GM18873 (cell line): Measurements from ENCODE around the gene STAC2.

Experiments used
- ATAC-seq: cut with Tn5 transposase; IDR thresholded peaks from one replicate; pipeline ENCODE4 v1.9.1; 2021; ENCODE audit warnings: mild to moderate bottlenecking, moderate library complexity, moderate number of reproducible peaks; ENCODE audit not compliant: unreplicated experiment, low FRiP score

The STAC2 gene

DNA sequence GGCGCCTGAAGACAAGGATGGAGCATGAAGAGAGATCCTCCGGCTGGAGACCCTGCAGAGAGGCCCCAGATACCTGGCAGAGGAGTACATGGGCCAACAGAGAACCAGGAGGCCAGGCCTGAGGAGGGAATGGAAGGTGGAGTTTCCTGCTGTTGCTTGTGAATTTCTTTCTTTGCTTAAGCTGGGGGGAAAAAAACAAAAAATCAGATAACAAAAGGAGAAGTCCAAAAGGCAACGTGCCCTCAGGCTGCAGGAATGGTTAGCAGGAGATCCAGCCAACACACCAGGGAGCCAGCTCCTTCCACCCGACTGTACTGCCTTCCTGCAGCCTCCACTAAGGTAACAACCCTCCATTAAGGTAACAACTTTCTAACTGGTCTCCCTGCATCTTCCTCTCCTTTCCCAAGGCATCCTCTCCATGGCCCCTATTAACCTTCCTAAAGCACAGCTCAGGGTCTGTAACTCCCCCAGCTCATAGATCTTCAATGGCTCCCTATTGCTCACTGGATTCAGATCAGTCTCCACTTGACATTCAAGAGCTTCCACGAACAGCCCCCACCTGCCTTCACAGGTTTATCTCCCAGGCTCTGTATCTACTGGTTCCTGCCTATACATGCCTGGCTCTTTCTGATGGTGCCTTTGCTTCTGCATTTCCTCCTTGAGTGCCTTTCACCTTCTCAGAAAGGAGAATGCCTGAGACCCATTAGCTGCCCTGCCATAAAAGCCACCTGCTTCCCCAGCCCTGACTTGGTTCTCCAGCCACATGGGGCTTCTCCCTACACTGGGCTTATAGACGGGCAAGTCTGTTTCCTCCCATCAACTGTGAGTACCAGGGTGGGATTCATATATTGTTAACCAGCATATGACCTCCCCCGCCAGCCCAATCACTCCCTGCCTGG, 59.1 kb downstream of the STAC2 start:
- no peak for ATAC-seq

DNA sequence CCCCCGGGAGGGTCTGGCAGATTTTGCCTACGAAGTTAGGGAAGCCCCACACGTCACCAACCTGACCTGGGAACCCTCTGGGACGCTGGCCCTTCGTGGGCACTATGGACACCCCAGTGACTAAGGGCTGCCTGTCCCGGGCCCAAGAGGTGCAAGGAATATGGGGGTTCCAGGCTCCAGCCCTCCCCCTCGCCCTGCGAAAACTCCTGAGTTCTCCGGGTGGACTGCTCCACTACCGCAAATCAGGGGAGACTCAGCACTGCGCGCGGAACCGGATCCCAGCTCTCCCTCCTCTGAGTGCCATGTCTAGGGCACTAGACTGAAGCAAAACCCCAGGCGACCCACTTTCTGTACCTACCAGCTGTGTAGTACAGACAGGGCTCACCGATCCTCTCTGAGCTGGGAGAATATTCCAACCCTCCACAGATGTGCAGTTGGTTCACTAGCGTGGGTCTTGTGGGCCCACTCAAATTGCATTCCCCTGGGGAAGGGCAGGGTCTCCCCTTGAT, 59.9 kb downstream of the STAC2 start, which contains the start of gene ARL5C:
Gene ARL5C, minus strand, starts transcription at position 321 of the 509 bp plus-strand sequence. CDS start 401 bp downstream, outside the sequence.
- no peak for ATAC-seq

DNA sequence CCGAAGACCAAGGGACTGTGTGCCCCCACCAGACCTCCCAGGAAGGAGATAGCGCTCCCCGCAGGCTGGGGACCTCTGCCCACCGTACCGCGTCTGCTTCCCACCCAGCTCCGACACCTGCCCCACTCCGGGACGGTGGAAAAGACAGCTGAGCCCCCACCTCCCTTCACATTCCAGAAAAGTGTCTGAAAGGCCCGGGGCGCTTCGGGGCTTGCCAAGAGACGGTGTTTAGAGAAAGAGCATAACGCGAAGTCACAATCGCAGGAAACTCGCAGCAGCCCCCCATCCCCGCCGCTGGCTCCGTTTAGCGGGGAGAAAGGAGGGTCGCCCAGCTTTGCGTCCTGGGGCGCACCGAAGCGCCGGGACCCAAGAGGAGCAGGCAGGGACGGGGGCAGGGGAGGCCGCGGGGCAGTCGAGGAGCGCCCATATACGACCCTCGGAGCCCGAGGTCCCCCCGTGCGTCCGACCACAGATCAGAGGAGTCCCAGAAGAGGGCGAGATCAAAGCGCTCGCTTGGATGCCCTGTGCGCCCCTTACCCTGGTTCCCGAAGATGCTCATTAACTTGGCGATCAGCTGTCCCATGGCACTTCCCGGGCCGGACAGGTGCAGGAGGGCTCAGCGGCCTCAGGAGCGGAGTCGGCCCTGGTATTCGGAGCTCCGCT, 60.4 kb downstream of the STAC2 start:
- ATAC-seq = no peak

DNA sequence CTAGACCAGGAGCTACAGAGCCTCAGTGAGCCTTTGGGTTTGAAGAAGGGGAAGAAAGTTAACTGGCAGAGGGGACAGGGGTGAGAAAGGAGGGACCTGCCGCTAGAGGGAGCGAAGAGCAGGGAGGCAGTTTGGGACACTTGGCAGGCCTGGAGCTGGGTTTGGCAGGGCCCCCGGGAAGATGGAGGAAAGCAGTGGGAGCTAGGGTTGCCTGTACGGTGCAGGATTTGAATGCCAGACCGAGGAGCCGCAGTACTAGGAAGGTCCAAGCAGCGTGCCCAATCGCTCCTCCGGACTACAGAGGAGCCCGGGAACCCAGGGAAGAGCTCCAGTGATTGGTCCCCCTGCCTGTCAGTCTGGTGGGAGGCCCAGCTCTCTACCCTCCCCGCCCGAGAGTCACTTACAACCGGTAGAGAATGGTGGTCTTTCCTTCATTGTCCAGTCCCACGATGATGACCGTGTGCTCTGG, 61.0 kb downstream of the STAC2 start:
- no peak for ATAC-seq

DNA sequence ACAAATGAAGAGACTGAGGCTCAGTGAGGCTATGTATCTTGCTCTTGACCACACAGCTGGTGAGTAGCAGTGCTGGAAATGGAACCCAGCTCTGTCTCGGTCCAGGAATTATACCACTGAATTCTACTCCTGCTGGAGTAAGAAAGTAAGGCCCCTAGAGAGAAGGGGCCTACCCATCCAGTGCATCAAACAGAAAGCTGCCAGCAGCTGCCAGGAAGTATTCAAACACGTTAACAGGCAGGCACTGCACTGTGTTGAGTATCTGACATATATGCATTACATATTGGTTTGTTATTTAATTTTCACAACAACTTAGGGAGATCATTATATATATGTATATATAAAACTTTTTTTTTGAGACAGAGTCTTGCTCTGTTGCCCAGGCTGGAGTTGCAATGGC, 63.8 kb downstream of the STAC2 start:
- ATAC-seq = no peak
